Measurements from ENCODE around the gene HSPA1A.

Gene HSPA1A

GRCh38 chr6:31836474-31837368 lies 21.4 kb downstream of the HSPA1A start:
- no peak for TF ChIP-seq CTCF (IDR thresholded peaks at IDR 0.05)

GRCh38 chr6:31837369-31838113 lies 22.2 kb downstream of the HSPA1A start:
- no peak for TF ChIP-seq CTCF (IDR thresholded peaks at IDR 0.05)

GRCh38 chr6:31838968-31839367 lies 23.6 kb downstream of the HSPA1A start:
- no peak for TF ChIP-seq CTCF (IDR thresholded peaks at IDR 0.05)

GRCh38 chr6:31842053-31842452 lies 26.7 kb downstream of the HSPA1A start:
- TF ChIP-seq CTCF (IDR thresholded peaks at IDR 0.05): no peak

- no peak for TF ChIP-seq CTCF (IDR thresholded peaks at IDR 0.05)
Observed at GRCh38 chr6:31844507-31844906, 29.2 kb downstream of the HSPA1A start.

GRCh38 chr6:31847276-31847978 lies 32.1 kb downstream of the HSPA1A start:
- no peak for TF ChIP-seq CTCF (IDR thresholded peaks at IDR 0.05)

GRCh38 chr6:31850765-31851484 lies 35.6 kb downstream of the HSPA1A start:
- TF ChIP-seq CTCF (IDR thresholded peaks at IDR 0.05): no peak
